H1 (cell line): ENCODE data around the gene TRABD2A. TPM values are rescaled to one million over a fixed set of nuclear protein-coding genes. Genes with fewer than 3 reads are reported as not detected.
A peak's percentile ranks its signal among the peaks of the same experiment; 100 is the strongest.

Experiments used
- CTCF ChIA-PET: fragments of 300-600 bp; sonication (Branson Sonifier 250); formaldehyde crosslinking; loops from one replicate; lab custom pipeline; 2021; ENCODE audit not compliant: partially characterized antibody; lab: Charles Lee
- POLR2A ChIA-PET: fragments of 300-600 bp; sonication (Branson Sonifier 250); formaldehyde crosslinking; loops from one replicate; lab custom pipeline; 2021; ENCODE audit warnings: inconsistent platforms; ENCODE audit not compliant: partially characterized antibody; lab: Charles Lee
- DNase-seq, 2 experiments: peaks; one replicate each; pipeline versions ENCODE4 v3.0.0 to v3.0.0-alpha.2; 2010 to 2022; ENCODE audit warnings: low spot score in 2 of 2, low read depth in 1 of 2, mixed read lengths in 1 of 2
- FAIRE-seq: peaks from 2 replicates; lab custom pipeline; 2011; peaks lifted over from hg19 to GRCh38; lab: Jason Lieb, UNC
- H2AFZ ChIP-seq: 2 replicates; pipeline ENCODE4 v1.8.1; 2012; ENCODE audit warnings: low read length, inconsistent platforms
- H2AK5ac ChIP-seq: 2 replicates; pipeline ENCODE4 v1.6.1; 2013; ENCODE audit warnings: low read depth, low read length
- H2BK120ac ChIP-seq: replicated peaks from 2 replicates; pipeline ENCODE3; 2013; ENCODE audit warnings: low read depth, low read length, inconsistent platforms
- H2BK12ac ChIP-seq: 2 replicates; pipeline ENCODE4 v1.6.1; 2013; ENCODE audit warnings: low read depth, low read length
- H2BK15ac ChIP-seq: 2 replicates; pipeline ENCODE4 v1.6.1; 2013; ENCODE audit warnings: low read length
- H2BK20ac ChIP-seq: 2 replicates; pipeline ENCODE4 v1.6.1; 2013; ENCODE audit warnings: low read length
- H2BK5ac ChIP-seq: 2 replicates; pipeline ENCODE4 v1.6.1; 2013; ENCODE audit warnings: low read depth, low read length
- H3K14ac ChIP-seq: 2 replicates; pipeline ENCODE4 v1.6.1; 2013; ENCODE audit warnings: inconsistent platforms; ENCODE audit not compliant: insufficient read length
- H3K18ac ChIP-seq: 2 replicates; pipeline ENCODE4 v1.6.1; 2013; ENCODE audit warnings: low read length; ENCODE audit errors: extremely low read depth
- H3K23ac ChIP-seq: 2 replicates; pipeline ENCODE4 v1.6.1; 2013; ENCODE audit warnings: inconsistent platforms; ENCODE audit not compliant: insufficient read length
- H3K23me2 ChIP-seq: 2 replicates; pipeline ENCODE4 v1.6.1; 2013; ENCODE audit warnings: low read depth, low read length
- H3K27ac ChIP-seq: 2 replicates; pipeline ENCODE4 v1.6.1; 2011; ENCODE audit warnings: low read depth, low read length, inconsistent platforms
- H3K27me3 ChIP-seq, 4 experiments: replicated peaks in 1 of 4; 1 replicate in 1 of 4; 2 replicates in 3 of 4; pipeline versions ENCODE4 v1.6.1 to v1.8.1; 2011 to 2013; ENCODE audit warnings: low read length in 3 of 4, mild to moderate bottlenecking in 3 of 4, inconsistent platforms in 2 of 4, mixed read lengths in 2 of 4, moderate library complexity in 1 of 4; ENCODE audit not compliant: control insufficient read depth in 3 of 4, insufficient read depth in 3 of 4; ENCODE audit errors: extremely low read depth in 1 of 4
- H3K36me3 ChIP-seq, 4 experiments: 2 replicates each; pipeline versions ENCODE4 v1.6.1 to v1.8.1; 2011 to 2013; ENCODE audit warnings: mild to moderate bottlenecking in 4 of 4, low read length in 3 of 4, moderate library complexity in 2 of 4, control low read depth in 1 of 4, inconsistent platforms in 1 of 4; ENCODE audit not compliant: insufficient read depth in 4 of 4, control insufficient read depth in 2 of 4
- H3K4ac ChIP-seq: replicated peaks from 2 replicates; pipeline ENCODE3; 2013; ENCODE audit warnings: low read length, low read depth, mixed read lengths, inconsistent platforms; ENCODE audit not compliant: insufficient read length
- H3K4me1 ChIP-seq, 4 experiments: replicated peaks in 1 of 4; 1 replicate in 1 of 4; 2 replicates in 3 of 4; pipeline versions ENCODE4 v1.6.1 to v1.8.1; 2011 to 2013; ENCODE audit warnings: low read length in 3 of 4, inconsistent platforms in 2 of 4, mixed read lengths in 1 of 4; ENCODE audit not compliant: insufficient read depth in 4 of 4, control insufficient read depth in 3 of 4
- H3K4me2 ChIP-seq, 2 experiments: 2 replicates each; pipeline versions ENCODE4 v1.6.1 to v1.8.1; 2011 to 2013; ENCODE audit warnings: low read depth in 2 of 2, low read length in 2 of 2, control low read depth in 1 of 2, inconsistent platforms in 1 of 2, mild to moderate bottlenecking in 1 of 2; ENCODE audit not compliant: insufficient read depth in 1 of 2
- H3K4me3 ChIP-seq, 4 experiments: fragments of 200-600, 300-600 bp in 1 of 4; sonication (generic), shearing (Covaris generic), sonication (Bioruptor Twin) in 1 of 4; 2 replicates each; pipeline versions ENCODE4 v1.5.1 to v1.8.1; 2011 to 2016; ENCODE audit warnings: low read length in 4 of 4, low read depth in 3 of 4, control low read depth in 2 of 4, inconsistent platforms in 2 of 4, mild to moderate bottlenecking in 2 of 4, mixed read lengths in 1 of 4, moderate library complexity in 1 of 4; ENCODE audit not compliant: insufficient read depth in 2 of 4; ENCODE audit errors: extremely low read depth in 1 of 4
- H3K56ac ChIP-seq: replicated peaks from 2 replicates; pipeline ENCODE3; 2013; ENCODE audit warnings: low read depth, mild to moderate bottlenecking, mixed read lengths, low read length, inconsistent platforms; ENCODE audit not compliant: insufficient read length
- H3K79me1 ChIP-seq: 2 replicates; pipeline ENCODE4 v1.6.1; 2013; ENCODE audit warnings: low read depth, low read length, control low read depth
- H3K79me2 ChIP-seq, 2 experiments: 2 replicates each; pipeline versions ENCODE4 v1.6.1 to v1.8.1; 2012 to 2013; ENCODE audit warnings: low read length in 2 of 2, mild to moderate bottlenecking in 2 of 2, inconsistent platforms in 1 of 2; ENCODE audit not compliant: insufficient read depth in 2 of 2, control insufficient read depth in 1 of 2
- H3K9ac ChIP-seq, 4 experiments: replicated peaks in 1 of 4; 1 replicate in 1 of 4; 2 replicates in 3 of 4; pipeline versions ENCODE4 v1.6.1 to v1.8.1; 2011 to 2013; ENCODE audit warnings: low read depth in 3 of 4, low read length in 3 of 4, control low read depth in 2 of 4, mild to moderate bottlenecking in 2 of 4, moderate library complexity in 2 of 4, inconsistent platforms in 1 of 4; ENCODE audit errors: extremely low read depth in 1 of 4
- H3K9me3 ChIP-seq, 2 experiments: 2 replicates each; pipeline versions ENCODE4 v1.6.1 to v1.8.1; 2012 to 2013; ENCODE audit warnings: mild to moderate bottlenecking in 2 of 2, moderate library complexity in 2 of 2, control low read depth in 1 of 2, inconsistent platforms in 1 of 2, low read depth in 1 of 2, low read length in 1 of 2, mixed read lengths in 1 of 2; ENCODE audit not compliant: insufficient read depth in 2 of 2
- H4K20me1 ChIP-seq, 2 experiments: replicated peaks in 1 of 2; 2 replicates each; pipeline versions ENCODE3 to v1.8.1; 2011 to 2013; ENCODE audit warnings: inconsistent platforms in 2 of 2, low read length in 2 of 2, mild to moderate bottlenecking in 1 of 2; ENCODE audit not compliant: insufficient read depth in 2 of 2, control insufficient read depth in 1 of 2
- H4K5ac ChIP-seq: 2 replicates; pipeline ENCODE4 v1.6.1; 2013; ENCODE audit warnings: low read length, low read depth, mixed read lengths, inconsistent platforms; ENCODE audit not compliant: insufficient read length
- H4K8ac ChIP-seq: 2 replicates; pipeline ENCODE4 v1.8.0; 2013; ENCODE audit warnings: mild to moderate bottlenecking, moderate library complexity, low read length, inconsistent platforms; ENCODE audit not compliant: insufficient read depth; ENCODE audit errors: extremely low read depth
- H4K91ac ChIP-seq: replicated peaks from 2 replicates; pipeline ENCODE3; 2013; ENCODE audit warnings: low read length, mixed read lengths, inconsistent platforms; ENCODE audit not compliant: insufficient read length
- CHD1 ChIP-seq: IDR thresholded peaks from 2 replicates; pipeline ENCODE4 v1.6.1; 2012; ENCODE audit warnings: low read depth, low read length, improper control_type of control experiment
- JUN ChIP-seq: IDR thresholded peaks from 2 replicates; pipeline ENCODE4 v1.6.1; 2011; ENCODE audit warnings: low read depth, mild to moderate bottlenecking, improper control_type of control experiment, low read length
- JUND ChIP-seq: IDR thresholded peaks from 2 replicates; pipeline ENCODE4 v1.6.1; 2011; ENCODE audit warnings: mild to moderate bottlenecking, improper control_type of control experiment, low read length
- RFX5 ChIP-seq: IDR thresholded peaks from 2 replicates; pipeline ENCODE4 v1.6.1; 2011; ENCODE audit warnings: low read depth, low read length, improper control_type of control experiment, borderline replicate concordance
- SP1 ChIP-seq: IDR thresholded peaks from 2 replicates; pipeline ENCODE4 v1.6.1; 2011; ENCODE audit warnings: low read depth, low read length
- SP4 ChIP-seq: IDR thresholded peaks from 2 replicates; pipeline ENCODE4 v1.6.1; 2012; ENCODE audit warnings: low read length, inconsistent platforms
- TCF12 ChIP-seq: IDR thresholded peaks from 2 replicates; pipeline ENCODE4 v1.6.1; 2011; ENCODE audit warnings: low read depth, mild to moderate bottlenecking, low read length
- WGBS, 2 experiments: shearing (Covaris generic) in 1 of 2; methylation state at CpG; one replicate each; pipeline versions ENCODE4 v1.1.6 to v1.1.7; 2013 to 2015; ENCODE audit warnings: low lambda C conversion rate in 2 of 2, mixed read lengths in 2 of 2, inconsistent platforms in 1 of 2, low coverage in 1 of 2, missing lambda C conversion rate in 1 of 2; ENCODE audit not compliant: insufficient replicate concordance in 2 of 2, insufficient coverage in 1 of 2, insufficient read length in 1 of 2; ENCODE audit errors: extremely low coverage in 1 of 2, missing lambda C conversion rate in 1 of 2; 5-methylcytosine and 5-hydroxymethylcytosine counted together
- polyA plus RNA-seq, 7 experiments: library from polyadenylated mRNA; depleted of rRNA in 3 of 7; stranded (reverse) in 5 of 7; unstranded in 2 of 7; fragments of >200 nt in 5 of 7; fragments of 200-250 nt in 2 of 7; gene quantifications; 1 replicate in 5 of 7; 2 replicates in 1 of 7; 4 replicates in 1 of 7; pipeline versions ENCODE4 v1.2.1 to v1.2.3, GENCODE V29; 2011 to 2013; ENCODE audit warnings: missing spikeins in 2 of 7, mixed read lengths in 2 of 7
- total RNA-seq: library from RNA; stranded (reverse); fragmentation: NEBNext Ultra II Directional; extraction: Animal tissue kit (Norgen Biotek cat#: 25700); gene quantifications from 2 replicates; pipeline ENCODE4 v1.2.1, GENCODE V29; 2021
- TF ChIP-seq, protein P1 (sequence below): IDR thresholded peaks from 2 replicates; pipeline ENCODE4 v1.6.1; 2012; ENCODE audit warnings: low read length, inconsistent platforms
- TF ChIP-seq, protein P2 (sequence below): IDR thresholded peaks from 2 replicates; pipeline ENCODE4 v1.6.1; 2011; ENCODE audit warnings: low read length, improper control_type of control experiment

Gene TRABD2A
- total and polyA plus RNA-seq, 2 of the 8 experiments (the other 6 are each of a cell fraction or from before 2014, with no cell fraction given) = 17.3 to 18.6 TPM

DNA sequence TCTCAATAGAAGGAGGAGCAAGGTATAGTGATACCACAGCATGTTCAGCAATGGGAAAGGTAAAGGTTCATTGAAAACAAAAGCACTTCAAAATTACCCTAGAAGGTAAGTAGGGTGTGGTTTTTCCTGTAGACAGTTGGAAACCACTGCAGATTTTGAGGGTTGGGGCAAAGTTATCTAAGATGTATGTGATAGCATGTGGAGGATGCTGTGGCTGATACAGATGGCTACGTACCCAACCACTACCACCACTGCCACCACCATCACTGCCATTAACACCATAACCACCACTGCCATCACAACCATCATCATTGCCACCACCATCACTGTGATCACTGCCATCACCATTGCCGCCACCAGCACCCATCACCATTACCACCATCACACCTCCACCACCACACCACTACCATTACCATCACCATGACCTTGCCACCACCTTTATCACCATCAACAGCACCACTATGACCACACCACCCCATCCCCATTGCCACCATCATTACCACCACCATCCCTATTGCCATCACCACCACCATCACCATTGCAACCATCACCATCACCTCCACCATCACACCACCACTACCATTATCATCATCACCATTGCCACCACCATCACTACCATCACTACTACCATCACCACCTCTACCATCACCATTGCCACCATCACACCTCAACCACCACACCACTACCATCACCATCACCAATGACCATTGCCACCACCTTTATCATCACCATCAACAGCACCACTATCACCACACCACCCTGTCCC is 28.2 kb upstream of the TRABD2A start:
- Histone ChIP-seq H3K9me3 (no peaks in the 10 kb centered on the region; a peak in 1 of 4 replicates), H4K91ac (no peak overlapping the region), H3K18ac (no peak overlapping the region), H2BK120ac (no peak overlapping the region), H2BK12ac (peak overlapping the region; percentile 84; the same call in 1 of the 2 replicates), H3K4ac (no peak overlapping the region), H2BK20ac (no peak overlapping the region), H3K36me3 (peaks cover 0 to 8% (median 0%) of the 10 kb centered on the region in 4 experiments; a peak in 3 of 8 replicates), H3K4me1 (peaks cover 0 to 14% (median 6%) of the 10 kb centered on the region in 4 experiments), H2AK5ac (peak overlapping the region; percentile 18; the same call in 1 of the 2 replicates), H3K14ac (no peak overlapping the region), H4K5ac (no peak overlapping the region), H3K23me2 (peaks cover 20% of the 10 kb centered on the region), H4K20me1 (peaks cover 0 to 9% of the 10 kb centered on the region in 2 experiments), H2AFZ (no peak overlapping the region), H3K79me1 (no peaks in the 10 kb centered on the region), H3K4me2 (no peak overlapping the region), H2BK15ac (0 out of 2 replicates have a peak overlapping the region, but pooled peaks have one; percentile 2), H3K9ac (no peak overlapping the region), H4K8ac (no peak overlapping the region), H3K56ac (peak overlapping the region; percentile 79), H3K4me3 (no peak overlapping the region), H2BK5ac (no peak overlapping the region), H3K27me3 (peaks cover 0 to 6% (median 4%) of the 10 kb centered on the region in 4 experiments; a peak in 6 of 7 replicates), H3K23ac (no peak overlapping the region), H3K27ac (no peak overlapping the region), H3K79me2 (peaks cover 0 to 12% of the 10 kb centered on the region in 2 experiments; a peak in 1 of 4 replicates)
- CTCF ChIA-PET = interaction anchor here (1.1 to 3.5 kb wide), 2 partner anchors 11 to 17 kb away, joined by 5 to 22 read pairs; no protein-coding TSS in a partner anchor
- POLR2A ChIA-PET = interaction anchor here (0.8 to 0.9 kb wide), 2 partner anchors 8 to 32 kb away, joined by 3 read pairs; no protein-coding TSS in a partner anchor
- no peak for DNase-seq
- FAIRE-seq = no peak
- WGBS, 2 experiments = 85% methylated on average over 2 of the region's 2 CpGs; no CpG with 5 or more reads in 1 of the 2 experiments
- TF ChIP-seq SP1 = no peak
- TF ChIP-seq SP4 = no peak
- TF ChIP-seq, protein P1, sequence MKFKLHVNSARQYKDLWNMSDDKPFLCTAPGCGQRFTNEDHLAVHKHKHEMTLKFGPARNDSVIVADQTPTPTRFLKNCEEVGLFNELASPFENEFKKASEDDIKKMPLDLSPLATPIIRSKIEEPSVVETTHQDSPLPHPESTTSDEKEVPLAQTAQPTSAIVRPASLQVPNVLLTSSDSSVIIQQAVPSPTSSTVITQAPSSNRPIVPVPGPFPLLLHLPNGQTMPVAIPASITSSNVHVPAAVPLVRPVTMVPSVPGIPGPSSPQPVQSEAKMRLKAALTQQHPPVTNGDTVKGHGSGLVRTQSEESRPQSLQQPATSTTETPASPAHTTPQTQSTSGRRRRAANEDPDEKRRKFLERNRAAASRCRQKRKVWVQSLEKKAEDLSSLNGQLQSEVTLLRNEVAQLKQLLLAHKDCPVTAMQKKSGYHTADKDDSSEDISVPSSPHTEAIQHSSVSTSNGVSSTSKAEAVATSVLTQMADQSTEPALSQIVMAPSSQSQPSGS = no peak
- no peak for TF ChIP-seq CHD1
- TF ChIP-seq, protein P2, sequence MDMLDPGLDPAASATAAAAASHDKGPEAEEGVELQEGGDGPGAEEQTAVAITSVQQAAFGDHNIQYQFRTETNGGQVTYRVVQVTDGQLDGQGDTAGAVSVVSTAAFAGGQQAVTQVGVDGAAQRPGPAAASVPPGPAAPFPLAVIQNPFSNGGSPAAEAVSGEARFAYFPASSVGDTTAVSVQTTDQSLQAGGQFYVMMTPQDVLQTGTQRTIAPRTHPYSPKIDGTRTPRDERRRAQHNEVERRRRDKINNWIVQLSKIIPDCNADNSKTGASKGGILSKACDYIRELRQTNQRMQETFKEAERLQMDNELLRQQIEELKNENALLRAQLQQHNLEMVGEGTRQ = no peak
- TF ChIP-seq RFX5 = no peak
- TF ChIP-seq JUN = no peak
- TF ChIP-seq JUND = no peak
- no peak for TF ChIP-seq TCF12
